HG03095 (cell line): ENCODE data around the gene BEGAIN.

ENCODE experiments used
- ATAC-seq: cut with Tn5 transposase; IDR thresholded peaks from one replicate; pipeline ENCODE4 v1.9.1; 2021; ENCODE audit warnings: moderate library complexity; ENCODE audit not compliant: unreplicated experiment

Gene BEGAIN

DNA sequence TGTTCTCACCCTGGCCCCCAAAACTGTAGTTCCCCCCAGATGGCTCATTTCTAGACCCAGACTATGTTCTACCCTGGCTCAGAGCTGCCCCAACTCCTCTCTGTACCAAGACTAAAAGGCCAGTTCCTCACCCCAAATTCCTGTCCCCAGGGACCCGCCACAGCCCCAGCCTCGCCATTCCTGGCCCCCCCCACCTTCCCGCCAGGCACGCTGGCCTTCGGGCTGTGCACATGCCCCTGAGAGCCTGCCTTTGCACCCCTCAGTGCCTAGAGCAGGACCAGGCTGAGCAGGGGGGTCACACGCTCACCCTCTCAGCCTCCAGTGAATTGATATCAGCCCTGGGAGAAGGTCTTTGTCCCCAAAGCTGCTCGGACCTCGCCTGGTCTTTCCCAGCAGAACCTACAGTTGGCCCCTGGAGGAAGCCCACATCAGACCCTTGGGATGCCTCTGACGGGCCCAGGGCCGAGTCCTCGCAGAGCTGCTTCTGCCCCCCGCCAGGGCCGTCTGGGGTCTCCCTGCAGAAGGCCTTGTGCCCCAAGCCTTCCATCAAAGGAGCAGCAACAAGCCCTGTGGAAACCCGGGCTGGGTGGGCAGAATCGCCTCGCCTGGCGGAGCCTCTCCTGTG lies 32.4 kb downstream of the BEGAIN start:
- ATAC-seq = no peak

DNA sequence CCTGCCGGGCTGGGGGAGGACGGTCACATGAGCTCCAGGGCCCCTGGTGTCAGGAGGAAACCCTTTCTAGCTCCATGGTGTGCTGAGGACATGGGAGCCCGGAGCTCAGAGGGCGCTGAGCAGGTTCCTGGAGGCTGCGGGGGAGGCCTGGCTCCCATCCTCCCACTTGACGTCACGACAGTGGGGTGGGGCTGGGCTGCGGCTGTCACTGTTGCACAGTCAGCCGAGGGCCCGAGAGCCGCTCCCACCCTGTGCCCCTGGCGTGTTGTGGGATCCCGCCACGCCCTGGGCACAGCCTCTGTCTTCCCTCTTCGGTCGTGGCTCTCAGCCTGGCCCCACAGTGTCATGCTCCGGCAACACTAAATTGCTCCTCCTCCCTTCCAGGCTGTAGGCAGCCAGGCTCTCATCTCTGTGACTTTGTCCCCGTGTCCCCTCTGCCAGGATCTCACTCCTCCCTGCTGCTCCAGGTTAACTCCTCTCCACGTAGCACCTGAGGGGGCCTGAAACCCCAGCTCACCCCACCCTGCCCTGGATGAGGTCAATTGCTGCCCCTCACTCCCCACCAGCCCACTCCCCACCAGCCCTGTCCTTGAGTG lies 33.0 kb downstream of the BEGAIN start:
- no peak for ATAC-seq

DNA sequence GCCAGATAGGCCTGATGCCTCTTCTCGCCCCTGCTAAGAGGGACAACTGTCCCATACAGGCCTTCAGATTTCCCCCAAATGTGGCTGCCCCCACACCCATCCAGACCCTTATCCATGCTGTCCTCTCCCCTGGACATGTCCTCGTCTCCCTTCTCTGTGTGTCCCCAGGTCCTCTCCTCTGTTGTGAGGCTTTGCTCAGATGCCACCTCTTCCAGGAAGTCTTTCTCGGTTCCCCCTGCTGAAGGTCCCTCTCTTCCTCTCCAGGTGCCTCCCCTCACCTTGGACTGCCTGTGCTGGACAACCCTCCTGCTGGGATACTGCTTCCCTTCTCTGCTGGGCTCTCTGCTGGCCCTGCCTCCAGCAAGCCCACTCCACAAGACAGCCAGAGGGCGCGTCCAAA lies 33.7 kb downstream of the BEGAIN start:
- ATAC-seq = no peak

DNA sequence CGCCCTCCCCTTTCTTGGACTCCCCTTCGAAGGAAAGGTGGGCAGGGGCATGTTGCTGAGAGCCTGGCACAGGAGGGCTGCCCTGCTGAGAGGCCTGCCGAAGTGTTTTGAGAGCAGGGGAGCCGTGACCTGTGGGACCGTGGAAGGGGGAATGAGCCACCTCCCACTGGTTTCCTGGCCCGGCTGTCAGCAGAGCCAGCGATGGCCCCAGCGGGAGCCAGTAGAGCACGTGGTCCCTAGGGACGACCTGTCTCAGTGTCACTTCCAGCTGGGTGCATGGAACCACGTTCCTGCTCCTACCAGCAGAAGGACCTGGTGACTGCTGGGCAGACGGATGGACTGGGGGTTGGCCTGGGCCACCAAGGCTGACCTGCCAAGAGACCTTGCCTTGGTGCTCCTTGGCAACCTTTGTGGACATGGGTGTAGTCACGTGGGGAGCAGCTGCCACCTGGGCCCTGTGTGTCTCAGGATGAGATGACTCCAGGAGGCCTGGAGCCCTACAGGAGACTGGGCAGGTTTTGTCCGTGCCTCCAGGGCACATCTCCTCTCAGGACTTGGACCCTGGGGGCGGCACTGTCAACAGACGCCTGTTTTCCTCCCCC lies 34.6 kb downstream of the BEGAIN start:
- no peak for ATAC-seq

DNA sequence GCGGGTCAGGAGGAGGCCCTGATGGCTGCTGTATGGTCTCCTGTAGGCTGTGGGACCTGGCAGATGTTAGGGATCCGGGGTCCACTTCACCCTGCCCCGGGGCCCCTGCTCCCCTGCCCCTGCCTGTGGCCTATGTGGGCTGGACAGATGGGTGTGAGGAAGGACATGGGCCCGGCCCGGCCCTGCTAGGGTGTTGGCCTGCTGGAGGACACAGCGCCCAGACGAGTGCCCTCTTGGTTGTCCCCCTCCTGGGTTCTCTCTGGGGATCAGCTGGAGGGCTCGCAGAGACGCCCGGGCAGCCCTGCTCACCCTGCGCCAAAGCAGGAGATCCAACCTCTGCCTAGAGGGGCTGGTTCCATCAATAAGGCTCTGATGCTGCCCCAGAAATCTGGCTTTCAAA lies 36.2 kb downstream of the BEGAIN start:
- no peak for ATAC-seq

DNA sequence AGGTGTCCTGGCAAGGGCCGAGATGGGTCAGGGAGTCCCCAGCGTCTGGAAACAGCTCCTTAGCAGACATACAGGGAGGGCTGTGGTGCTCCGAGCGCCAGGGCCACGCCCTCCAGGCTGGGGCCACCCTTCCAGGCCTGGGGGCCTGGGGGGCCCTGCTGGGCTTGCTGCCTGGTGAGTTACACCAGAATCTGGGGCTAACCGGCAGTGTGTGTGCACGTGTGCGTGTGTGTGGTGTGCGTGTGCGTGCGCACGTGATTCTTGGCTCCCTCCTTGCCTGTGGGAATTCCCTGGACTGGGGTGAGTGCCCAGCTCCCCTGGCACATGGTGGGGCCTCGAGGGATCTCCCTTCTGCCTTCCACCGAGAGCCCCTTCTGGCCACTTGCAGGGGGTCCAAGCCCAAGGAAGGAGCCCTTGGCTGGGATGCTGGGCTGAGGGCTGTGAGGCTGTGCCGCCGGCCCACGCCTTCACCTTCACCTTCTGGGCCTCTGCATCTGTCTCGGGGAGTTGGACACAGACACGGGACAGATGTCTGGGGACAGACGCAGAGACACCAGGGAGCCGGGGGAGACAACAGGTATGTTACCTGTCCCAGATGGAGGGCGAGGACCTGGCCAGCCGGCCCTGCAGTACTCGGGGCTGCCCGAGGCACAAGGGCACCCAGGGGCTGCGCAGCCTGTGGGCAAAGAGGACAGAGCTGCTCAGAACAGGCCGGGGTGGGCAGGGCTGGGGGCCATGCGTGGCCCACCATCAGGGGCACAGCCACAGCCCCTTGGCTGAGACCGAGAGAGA lies 37.2 kb downstream of the BEGAIN start:
- no peak for ATAC-seq

DNA sequence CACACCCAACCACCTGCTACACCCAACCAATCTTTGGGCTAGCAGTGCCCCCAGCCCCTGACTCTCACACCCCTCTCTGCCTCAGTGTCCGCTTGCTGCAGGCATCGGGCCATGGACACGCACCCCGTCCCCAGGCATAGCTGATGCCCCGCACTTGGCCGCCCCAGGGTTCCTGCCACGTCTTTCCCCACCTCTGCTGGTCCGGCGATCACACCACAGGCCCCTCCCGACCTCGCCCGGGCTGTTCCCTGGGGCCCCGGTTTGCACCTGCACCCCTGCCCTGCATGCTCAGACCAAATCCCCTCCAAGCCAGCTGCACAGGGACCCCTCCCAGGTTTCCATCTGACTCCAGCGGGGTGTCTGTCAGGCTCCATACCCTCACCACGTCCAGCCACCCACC lies 38.3 kb downstream of the BEGAIN start:
- no peak for ATAC-seq

DNA sequence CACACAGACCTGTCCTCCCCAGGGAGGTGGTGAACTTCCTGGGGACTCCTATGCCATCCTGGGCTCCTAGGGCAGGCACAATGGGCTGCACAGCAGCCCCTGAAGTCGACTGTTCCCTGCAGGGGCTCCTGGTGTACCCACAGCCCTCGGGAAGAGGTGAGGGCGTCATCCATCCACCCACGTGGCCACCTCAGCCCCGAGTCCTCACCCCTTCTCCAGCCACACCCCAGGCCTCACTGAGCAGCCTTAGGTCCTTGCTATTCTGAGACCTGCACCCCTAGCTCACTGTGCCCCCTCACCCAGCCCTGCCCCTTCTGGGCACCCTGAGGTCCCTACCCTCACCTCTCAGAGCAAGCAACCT lies 38.9 kb downstream of the BEGAIN start:
- no peak for ATAC-seq

DNA sequence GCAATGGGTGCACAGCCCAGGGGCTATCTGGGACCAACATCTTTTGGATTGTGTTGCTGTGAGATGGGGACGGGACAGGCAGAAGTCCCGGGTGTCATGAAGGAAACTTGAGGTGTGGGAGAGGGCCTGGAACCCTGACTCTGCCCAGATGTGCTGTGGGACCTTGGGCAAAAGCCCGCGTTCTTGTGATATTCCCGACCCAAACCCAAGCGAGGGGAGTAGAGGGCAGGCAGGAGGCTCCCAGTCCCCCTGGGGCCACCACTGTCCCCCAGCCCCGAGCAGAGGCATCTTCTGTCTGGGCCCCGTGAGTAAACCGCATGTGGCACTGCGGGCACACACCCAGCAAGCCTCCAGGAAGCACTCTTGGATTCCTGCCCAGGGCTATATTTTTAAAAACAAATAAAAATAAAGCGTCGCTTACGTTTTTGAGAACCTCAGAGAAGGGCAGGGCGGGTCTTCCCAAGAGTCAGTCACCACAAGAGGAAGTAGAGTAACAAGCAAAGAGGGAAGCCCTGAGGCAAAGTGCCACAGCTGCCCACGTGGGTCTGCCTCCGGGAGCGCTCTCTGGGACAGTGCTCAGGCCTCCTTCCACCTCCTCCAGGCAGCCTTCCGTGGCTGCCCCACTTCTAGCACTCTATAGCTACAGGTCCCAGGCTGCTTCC lies 39.5 kb downstream of the BEGAIN start:
- no peak for ATAC-seq

DNA sequence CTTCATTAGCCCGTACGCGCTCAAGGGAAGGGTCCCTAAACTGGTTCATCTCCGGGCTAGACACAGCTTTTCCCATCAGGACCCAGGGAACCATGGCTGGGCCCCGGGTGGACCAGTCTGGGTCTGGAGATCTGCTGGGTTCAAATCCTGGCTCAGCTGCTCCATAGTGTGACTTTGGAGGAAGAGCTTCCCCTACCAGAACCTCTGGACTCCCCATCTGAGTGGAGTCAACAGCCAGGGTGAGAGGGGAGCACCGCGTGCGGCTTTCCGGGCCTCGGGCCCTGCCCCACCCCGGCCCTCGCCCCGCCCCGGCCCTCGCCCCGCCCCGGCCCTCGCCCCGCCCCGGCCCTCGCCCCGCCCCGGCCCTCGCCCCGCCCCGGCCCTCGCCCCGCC lies 41.2 kb downstream of the BEGAIN start:
- no peak for ATAC-seq

DNA sequence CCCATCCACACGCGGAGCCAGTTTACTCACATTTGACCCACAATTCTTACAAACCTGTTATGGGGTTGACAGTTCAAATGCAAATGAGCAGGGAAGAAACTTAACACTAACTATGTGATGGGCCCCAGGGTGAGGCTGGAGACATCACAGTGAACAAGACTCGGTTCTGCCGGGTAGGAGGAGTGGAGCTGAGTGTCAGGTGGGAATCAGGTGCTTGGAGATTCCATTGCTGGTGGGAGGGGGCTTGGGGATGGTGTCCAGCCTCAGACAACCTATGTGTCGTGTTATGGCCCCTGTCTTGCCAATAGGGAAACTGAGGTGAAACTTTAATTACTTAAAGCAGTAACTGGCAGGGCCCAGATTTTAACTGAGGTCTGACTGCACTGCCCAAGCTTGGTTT lies 41.9 kb downstream of the BEGAIN start:
- ATAC-seq = no peak

DNA sequence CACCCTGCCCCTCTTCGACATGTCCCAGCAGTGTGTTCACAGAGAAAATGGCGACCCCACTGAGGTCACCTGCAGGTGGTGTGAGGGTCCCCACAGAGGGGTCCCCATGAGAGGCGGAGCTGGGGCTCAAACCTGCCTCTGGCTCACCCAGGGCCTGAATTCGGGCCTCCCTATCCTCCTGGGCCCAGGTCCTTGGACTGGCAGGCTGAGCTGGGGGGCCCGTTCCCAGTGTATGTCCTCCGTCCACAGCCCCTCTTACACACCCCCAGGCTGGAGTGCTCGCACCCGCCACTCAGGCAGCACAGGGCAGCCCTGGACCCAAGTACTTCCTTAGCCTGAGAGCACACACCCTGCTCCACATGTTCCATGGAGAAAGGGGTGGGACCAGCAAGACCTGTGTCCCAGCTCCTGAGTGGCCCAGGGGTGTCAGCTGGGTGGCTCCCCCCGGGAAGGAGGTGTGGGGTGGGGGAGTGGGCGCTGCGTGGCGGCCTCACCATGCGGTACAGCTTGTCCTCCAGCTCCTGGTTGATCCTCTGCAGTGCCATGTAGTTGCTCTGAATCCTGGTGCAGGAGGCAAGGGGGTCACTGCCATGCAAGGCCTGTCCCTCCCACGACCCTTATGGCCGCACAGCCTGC lies 42.6 kb downstream of the BEGAIN start:
- no peak for ATAC-seq

DNA sequence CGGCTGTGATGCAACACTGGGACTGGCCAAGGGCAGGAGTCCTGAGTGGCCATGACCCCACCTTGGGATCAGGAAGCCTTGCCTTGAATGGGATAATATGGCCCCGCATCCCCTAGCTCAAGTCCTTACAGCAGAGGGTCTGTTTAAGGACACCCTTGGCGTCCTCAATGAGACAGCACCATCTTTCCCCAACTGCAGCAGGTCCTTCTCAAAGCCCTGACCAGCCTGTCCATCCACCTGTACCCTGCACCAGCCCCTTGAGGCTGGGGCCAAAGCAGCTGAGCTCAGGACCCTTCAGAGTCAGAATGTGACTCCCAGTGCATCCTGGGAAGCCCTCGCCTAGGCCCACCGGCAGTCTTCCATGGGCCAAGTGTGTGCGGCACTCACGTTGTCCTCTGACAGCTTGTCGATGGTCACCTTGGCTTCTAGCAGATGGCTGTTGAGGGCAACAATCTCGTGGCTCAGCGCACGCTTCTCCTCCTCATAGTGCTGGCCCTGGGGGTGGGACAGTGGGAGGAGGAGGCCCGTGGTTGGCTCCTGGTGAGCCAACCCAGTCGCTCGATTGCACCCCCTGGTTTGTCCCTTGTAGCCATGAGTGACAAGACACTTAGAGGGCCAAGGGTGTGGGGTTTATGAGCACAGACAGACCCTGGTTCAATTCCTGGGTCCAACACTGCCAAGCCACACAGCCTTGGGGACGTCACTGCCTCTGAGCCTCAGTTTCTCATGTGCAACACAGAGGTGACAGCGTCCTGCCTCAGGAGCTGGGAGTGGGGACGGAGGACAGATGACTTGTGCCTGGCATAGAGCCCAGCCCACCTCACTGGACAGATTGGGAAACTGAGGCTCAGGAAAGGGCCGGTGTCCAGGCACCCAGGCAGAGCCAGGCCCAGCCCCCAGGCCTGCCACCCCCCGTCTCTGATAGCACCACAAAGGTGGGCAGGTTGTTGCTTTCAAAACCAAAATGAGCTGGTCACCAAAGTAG lies 43.5 kb downstream of the BEGAIN start:
- ATAC-seq = no peak

DNA sequence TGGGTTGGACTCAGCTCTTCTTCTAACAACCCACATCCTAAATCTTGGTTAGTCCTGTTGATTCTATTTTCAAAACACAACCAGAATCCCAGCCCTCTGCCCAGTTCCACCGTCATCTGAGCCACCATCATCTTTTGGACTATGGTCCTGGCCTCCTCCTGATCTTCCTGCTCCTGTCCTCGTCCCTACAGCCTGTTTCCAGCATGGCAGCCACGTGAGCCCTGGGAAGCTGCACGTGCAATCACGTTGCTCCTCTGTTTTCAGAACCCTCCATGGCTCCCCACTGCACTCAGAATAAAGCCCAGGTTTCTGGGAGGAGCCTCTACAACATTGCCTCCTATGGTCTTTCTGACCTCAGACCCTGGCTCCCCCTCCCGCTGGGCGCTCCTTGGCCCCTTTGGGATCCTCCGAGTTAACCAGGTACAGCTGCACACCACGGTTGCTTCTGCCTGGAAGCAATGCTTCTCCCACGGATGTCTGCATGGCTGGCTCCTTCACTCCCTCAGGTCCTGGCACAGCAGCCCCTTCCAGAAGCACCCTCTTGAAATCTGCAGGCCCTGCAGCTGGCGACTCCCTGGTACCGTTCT lies 44.5 kb downstream of the BEGAIN start:
- no peak for ATAC-seq

DNA sequence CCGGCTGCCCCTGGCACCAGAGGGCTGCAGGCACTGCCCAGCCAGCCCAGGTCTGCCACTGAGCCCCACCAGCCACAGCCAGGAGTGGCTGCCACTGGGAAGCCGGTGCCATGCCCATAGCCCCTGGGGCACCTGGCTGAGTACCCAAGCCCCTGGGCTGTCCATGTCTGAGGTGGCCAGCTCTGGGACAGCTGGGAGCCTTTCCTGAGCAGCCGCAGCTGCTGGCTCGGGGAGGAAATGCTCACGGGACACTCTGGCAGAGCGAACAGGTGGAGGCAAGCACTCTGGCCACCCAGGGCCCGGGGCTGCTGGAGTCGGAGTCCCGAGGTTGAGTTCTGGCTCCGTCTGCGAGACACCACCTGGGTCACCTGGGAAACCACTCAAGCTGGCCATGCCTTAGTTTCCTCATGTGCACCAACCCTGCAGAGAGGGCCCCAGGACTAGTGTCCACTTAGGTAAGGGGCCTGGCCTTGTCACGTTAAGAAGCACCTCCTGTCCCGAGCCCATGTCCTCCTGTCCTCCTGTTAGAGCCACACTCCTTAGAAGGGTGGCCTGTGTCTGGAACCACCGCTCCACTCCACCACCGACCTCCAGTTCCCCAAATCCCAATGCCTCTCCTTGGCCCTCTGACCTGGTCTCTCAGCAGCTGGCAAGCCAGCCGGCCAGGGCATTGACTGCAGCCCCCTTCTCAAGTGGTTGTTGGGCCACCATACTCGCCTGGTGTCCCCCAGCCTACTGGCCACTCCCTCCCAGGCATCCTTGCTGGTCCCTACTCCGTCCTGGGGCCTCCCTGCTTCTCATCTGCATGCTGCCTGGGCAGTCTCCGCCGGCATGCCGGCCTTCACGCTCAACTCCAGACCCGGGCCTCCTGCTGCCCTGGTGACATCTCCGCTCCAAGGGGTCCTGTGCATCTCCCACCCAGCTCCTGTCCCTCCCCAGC lies 45.3 kb downstream of the BEGAIN start:
- ATAC-seq = no peak

DNA sequence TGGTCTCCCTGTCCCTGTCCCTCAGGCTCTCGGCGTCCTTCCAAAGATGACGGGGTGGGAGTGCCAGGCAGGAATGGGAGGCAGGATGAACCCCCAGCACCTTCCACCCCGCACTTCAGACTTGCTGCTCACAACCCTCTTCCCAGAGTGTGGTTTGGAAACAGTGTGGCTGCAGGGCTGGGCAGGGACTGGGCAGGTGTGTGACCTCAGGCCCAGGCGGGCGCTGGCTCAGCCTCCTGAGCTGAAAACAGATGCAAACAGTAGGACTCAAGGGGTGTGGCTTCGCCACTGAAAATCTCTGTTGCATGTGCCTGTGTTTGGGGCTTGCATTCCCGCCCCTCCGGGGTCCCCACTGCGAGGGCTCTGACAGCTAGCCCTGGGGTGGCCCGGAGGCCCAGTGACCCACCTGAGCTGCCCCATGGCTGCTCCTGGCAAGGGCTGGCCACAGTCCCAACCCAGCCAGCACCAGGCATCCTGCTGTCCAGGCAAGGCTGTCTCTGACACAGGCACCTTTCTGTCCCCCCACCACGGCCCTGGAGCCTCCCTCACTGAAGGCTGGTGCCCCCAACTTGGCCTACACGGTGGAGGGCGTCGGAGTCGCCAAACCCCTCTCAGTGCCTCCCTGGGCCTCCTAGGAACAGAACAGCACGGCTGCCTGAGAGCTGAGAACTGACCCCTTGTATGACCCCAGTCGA lies 46.1 kb downstream of the BEGAIN start:
- no peak for ATAC-seq

DNA sequence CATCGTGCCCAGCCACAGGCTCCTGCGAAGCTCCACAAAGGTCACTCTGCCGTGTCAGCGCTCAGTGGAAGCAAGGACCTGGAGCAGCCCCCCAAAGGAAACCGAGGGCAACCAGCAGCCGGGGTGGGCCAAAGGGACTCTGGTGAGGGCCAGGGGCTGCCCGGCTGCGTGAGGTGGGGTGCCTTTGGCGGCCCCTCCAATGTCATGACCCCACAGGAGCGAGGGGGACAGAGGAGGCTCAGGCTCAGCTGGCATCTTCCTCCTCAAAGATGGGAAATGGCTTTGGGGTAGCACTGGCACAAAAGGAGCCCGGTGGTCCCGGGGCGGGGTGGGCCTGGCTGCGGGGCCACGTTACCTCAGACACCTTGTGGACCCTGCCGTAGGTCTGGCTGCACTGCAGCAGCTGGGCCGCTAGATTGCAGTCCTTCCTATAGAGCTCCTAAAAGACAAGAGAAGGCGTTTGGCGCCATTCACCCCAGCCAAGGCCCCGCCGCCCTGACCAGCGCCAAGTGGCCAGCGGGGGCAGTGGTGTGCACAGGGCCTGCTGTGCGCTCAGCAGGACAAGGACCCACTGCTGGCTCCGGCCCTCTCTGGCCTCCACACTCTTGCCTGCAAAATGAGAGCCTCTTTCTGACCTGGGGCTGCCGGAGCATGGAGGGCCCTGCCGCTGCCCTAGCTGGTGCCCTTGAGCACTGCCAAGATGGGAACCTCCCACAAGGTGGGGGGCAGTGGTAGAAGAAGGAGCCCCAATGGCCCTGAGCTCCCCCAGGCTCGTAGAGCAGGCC lies 46.9 kb downstream of the BEGAIN start:
- ATAC-seq = no peak
